Stimulated activated CD4-positive, alpha-beta T cell treated with anti-CD3 and anti-CD28 coated beads, Interleukin-1b, Interleukin-23, amount 100 ng/mL, for 48 hours (primary cell): ENCODE measurements around the gene PAPPA.

Source experiments
- DNase-seq: peaks from one replicate; pipeline ENCODE4 v3.0.0-alpha.2; 2020

The PAPPA gene

GRCh38 chr9:116355153-116355921 is 201.7 kb downstream of the PAPPA start:
- DNase-seq = no peak

GRCh38 chr9:116358251-116358650 is 204.7 kb downstream of the PAPPA start:
- no peak for DNase-seq

- DNase-seq = no peak
These were observed 206.4 kb downstream of the PAPPA start for GRCh38 chr9:116360016-116360415.

GRCh38 chr9:116360989-116361388 is 207.4 kb downstream of the PAPPA start:
- DNase-seq = no peak

- DNase-seq = no peak
These were observed 208.0 kb downstream of the PAPPA start for GRCh38 chr9:116361547-116361946.

GRCh38 chr9:116362493-116362892 is 208.9 kb downstream of the PAPPA start:
- no peak for DNase-seq

GRCh38 chr9:116365056-116365471 is 211.5 kb downstream of the PAPPA start:
- no peak for DNase-seq

- DNase-seq = no peak
These were observed 212.7 kb downstream of the PAPPA start for GRCh38 chr9:116366241-116366640.

- DNase-seq = no peak
These were observed 215.1 kb downstream of the PAPPA start for GRCh38 chr9:116368680-116369079.

GRCh38 chr9:116369706-116370105 is 216.1 kb downstream of the PAPPA start:
- DNase-seq = no peak

- no peak for DNase-seq
These were observed 217.0 kb downstream of the PAPPA start for GRCh38 chr9:116370556-116370955.

- DNase-seq = no peak
These were observed 218.6 kb downstream of the PAPPA start for GRCh38 chr9:116372081-116372673.

GRCh38 chr9:116372786-116373185 is 219.2 kb downstream of the PAPPA start:
- DNase-seq = no peak

GRCh38 chr9:116377179-116377798 is 223.7 kb downstream of the PAPPA start:
- DNase-seq = no peak

GRCh38 chr9:116378873-116379272 is 225.3 kb downstream of the PAPPA start:
- no peak for DNase-seq

- DNase-seq = no peak
These were observed 226.2 kb downstream of the PAPPA start for GRCh38 chr9:116379821-116380220.

GRCh38 chr9:116380496-116380995 is 227.0 kb downstream of the PAPPA start:
- no peak for DNase-seq

- no peak for DNase-seq
These were observed 227.8 kb downstream of the PAPPA start for GRCh38 chr9:116381350-116381749.

GRCh38 chr9:116382053-116382452 is 228.5 kb downstream of the PAPPA start:
- no peak for DNase-seq

- no peak for DNase-seq
These were observed 229.5 kb downstream of the PAPPA start for GRCh38 chr9:116383133-116383532.

GRCh38 chr9:116383936-116384335 is 230.3 kb downstream of the PAPPA start:
- DNase-seq = no peak

- no peak for DNase-seq
These were observed 234.5 kb downstream of the PAPPA start for GRCh38 chr9:116387934-116388698.
